CD1c-positive myeloid dendritic cell (primary cell): Measurements from ENCODE around the gene APBB2.
"Not testable (repeated sequence)": the region's sequence is repeated elsewhere in the genome, so short reads cannot be mapped to it uniquely, and the experiment has no call there.

Source experiments
- DNase-seq: peaks from one replicate; pipeline ENCODE4 v3.0.0-alpha.2; 2016; ENCODE audit errors: extremely low spot score

The APBB2 gene

DNA sequence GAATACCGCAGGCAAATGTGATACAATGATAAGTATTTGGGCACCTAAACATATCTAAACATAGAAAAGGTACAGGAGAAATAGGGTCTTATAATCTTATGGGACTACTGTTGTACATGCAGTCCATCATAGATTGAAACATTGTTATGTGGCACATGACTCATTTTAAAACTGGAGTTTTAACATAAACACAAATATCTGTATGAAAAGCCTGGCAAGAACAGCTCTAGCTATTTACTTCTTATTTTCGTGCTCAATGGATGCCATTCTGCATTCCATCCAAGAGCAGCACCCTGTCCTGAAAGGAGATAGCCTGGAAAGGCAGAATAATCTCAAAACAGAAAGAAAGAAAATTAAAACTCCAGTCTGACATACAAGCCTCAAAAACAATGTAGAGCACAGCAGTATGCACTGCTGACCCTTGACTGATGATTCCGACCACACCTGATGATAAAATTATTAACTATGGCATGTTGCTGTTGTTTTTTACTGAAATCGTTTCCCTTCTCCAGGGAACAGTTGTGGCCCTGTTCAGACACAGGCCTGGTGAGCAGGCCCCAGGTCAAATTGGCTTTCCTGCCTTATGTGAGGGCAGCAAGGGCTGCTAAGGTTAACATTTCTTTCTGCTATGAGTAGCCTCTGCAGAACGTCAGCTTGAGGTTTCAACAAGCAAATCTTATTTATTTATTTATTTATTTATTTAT is 152.7 kb downstream of the APBB2 start:
- DNase-seq: no peak

DNA sequence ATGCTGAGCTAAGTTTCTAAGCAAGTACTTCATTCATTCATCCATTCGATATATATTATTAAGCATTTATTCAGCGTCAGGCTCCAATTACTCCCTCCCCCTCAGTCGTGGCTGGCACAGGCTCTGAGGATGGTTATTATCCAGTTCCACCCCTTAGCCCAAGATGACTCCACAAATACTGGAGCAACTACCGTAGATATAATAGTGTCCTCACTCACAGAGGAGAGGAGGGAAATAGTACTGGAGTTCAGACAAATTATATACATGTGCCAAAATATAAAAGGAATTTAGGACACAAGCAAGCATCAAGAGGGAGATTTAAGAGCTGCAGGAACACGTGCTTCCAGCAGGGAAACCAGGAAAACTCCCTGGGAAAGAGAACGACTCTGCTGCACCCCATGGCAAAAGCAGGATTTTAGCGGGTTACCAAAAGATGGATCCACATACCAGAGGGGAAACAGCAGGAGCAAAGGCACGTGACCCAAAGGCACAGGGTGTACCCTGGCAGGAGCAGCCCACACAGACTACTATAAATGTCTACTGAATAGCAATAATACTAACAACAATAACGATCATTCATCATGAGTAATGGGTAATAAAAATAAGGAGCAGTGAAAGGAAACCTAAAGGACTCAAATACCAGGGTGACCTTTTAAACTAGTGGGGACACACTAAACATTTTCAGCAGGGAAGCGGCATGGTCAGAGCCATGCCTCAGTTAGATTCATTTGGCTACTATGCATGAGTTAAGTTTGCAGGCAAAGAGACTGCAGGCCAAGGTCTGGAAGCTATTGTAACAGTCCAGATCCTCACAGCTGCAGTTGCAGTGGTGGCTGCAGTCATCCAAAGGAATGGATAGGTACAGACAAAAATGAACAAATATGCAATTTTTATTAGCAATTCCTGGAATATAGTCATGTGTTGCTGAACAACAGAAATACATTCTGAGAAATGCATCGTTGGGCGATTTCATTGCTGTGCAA is 153.7 kb downstream of the APBB2 start:
- DNase-seq: no peak

DNA sequence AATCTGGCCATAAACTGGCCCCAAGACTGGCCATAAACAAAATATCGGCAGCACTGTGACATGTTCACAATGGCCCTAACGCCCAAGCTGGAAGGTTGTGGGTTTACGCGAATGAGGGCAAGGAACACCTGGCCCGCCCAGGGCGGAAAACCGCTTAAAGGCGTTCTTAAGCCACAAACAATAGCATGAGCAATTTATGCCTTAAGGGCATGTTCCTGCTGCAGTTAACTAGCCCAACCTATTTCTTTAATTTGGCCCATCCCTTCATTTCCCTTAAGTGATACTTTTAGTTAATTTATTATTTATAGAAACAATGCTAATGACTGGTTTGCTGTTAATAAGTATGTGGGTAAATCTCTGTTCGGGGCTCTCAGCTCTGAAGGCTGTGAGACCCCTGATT is 154.9 kb downstream of the APBB2 start:
- not testable (repeated sequence) for DNase-seq

DNA sequence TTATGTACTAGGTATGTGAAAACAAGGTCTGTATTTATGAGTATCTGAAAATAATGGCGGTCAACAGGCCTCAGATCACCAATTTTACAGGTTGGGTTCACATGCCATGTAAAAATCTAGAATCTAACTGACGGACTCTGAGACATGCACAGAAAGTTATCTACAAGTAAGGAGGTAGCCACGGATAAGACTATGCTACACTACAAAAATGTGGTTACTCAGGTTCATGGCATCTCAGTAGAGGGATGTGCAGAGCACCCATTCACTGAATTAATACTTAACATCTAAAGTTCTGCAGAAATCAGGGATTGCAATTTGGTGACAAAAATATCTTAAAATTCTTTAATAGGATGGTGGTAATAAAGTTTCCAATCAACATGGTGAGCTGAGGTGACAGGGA is 155.9 kb downstream of the APBB2 start:
- DNase-seq: no peak

DNA sequence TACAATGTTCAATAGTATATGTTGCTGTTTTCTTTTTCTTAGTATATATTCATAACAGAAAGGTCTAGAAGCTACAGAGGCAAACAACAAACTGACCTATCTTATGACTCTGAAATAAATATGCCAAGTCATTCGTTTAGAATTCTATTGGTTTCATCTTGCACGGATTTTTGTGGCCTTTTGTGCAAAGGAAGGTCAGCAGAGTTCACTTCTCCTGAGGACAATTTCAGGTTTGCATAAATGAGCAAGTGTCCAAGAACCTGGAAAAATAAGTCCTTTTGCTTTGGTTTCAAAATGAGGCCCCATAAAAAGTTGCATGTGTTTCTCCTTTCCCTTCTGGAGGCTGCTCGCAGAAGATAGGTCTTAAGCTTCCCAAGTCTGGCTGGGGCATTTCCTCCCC is 156.9 kb downstream of the APBB2 start:
- no peak for DNase-seq

DNA sequence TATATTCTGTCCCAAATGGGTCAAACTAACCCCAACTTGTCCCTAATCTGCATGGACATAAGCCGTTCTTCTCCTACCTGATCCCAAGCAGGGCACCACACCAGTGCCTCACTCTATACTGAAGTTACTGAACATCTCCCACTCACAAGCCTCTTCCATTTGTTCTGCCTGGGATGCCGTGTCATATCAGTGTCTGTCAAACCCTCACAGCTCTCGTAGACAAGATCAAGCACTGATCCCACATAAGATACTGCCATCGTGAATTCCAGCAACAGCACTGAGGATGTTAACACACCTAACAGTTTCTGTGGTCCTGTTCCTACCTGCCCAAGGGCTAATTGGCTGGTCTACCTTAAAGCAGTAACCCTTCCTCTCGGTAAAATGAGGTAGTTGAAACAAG is 162.1 kb downstream of the APBB2 start:
- DNase-seq: no peak

DNA sequence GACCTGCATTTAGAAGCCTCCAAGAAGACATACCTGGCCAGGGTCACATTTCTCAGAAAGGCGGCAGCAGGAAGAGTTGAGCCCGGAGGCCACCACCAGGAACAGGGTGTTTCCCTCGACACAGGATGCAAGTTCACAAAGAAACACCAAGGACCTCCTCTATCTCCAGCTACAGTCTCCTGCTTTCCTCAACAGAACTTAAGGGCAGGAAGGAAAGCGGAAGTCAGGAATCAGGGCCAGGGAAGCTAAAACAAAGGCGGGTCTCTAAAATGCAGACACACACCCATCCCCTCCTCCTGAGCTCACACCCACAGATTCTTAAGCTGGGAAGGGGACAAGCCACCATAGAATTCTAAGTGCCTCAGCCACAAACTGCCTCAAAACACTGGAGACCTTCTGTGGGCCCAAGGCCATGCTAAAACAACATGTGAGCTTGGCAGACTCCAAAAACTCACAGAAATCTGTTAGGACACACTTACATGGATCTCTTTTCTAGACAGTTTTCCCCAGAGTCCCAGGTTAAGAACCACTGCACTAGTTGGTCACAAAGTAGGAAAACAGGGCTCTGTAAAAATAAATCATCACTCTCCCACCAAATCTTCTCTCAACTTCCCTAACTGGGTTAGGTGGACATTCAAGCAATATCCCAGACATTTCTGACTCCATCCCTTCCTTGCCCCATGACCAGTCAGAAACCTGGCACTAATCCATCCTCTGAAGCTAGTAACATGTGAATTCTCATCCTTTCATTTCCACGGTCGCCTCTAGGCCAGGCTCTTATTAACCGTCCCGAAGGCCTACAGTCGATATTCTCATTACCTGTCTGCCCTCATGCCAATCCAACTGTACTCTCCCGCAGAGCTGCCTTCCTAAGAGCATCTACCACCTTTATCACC is 163.2 kb downstream of the APBB2 start:
- DNase-seq: no peak

DNA sequence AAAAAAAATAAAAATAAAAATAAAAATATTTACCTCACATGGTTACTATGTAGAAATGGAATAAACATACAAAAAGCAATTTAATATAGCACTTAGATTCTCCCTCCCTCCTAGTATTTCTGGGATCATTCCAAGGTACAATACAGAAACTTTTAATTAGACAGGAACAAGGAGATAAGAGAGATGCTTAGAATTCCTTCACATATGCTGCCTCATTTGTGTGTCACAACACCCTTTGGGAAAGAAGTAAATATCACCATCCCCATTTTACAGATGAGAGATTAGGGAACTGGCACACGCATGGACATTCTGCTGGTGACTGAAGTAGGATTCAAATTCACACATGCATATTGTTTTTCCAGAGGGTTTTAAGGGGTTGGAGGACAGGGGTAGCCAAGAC is 164.2 kb downstream of the APBB2 start:
- DNase-seq: no peak

DNA sequence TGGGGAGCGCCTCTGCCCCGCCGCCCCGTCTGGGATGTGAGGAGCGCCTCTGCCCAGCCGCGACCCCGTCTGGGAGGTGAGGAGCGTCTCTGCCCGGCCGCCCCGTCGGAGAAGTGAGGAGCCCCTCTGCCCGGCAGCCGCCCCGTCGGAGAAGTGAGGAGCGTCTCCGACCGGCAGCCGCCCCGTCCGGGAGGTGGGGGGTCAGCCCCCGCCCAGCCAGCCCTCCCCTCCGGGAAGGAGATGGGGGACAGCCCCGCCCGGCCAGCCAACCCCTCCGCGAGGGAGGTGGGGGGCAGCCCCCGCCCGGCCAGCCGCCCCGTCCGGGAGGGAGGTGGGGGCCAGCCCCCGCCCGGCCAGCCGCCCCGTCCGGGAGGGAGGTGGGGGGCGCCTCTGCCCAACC is 165.2 kb downstream of the APBB2 start:
- DNase-seq: not testable (repeated sequence)

DNA sequence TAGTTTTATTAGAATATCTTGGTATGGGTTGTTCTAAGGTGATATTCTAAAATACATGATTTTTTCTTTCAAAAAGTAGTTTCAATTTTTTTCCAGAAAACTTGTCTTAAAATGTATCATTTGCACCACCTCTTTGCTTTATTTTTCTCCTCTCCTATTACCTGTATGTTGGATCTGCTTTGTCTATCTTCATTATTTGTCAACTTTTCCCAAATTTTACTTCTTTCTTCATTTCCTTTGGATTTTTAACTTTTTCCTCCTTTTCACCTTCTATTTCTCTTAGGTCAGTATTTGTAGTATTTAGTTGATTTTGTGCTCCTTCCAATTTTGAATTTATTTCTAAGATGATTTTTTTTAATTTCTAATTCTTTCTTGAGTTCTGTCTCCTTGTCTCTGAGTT is 169.6 kb downstream of the APBB2 start:
- no peak for DNase-seq

DNA sequence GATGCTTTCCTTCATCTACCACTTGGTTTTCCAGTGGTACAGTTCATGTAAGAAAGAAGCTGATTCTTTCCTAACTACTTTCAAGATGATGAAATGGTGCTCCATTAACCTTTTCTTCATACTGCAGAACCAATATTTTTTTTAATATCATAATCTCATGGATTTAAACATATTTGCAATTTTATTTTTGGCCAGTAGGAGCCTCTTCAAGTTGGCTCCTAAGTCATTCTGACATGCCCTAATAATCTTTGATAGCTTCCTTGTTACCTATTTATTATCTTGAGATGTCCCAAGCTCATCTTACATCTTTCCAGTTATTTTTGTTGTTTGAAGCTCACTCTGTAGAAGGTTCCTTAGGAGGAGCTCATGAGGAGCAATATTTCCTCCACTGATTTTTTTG is 170.2 kb downstream of the APBB2 start:
- DNase-seq: no peak

DNA sequence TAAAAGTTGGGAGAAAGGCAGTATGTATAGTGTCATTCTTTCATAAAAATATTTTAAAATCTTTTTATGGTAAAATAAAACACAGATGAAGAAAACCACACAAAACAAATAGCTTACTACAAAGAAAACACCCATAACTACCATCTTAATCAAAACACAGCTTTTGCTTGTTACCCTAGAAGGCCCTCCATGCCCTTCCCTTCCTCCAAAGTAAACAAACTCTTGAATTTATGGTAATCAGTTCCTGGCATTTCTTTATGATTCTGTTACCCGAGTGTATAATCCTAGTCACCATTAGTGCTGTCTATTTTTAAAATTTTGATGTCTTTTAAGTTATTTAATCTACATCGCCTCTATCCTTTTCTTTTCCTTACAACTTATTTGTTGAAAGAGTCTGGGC is 170.9 kb downstream of the APBB2 start:
- no peak for DNase-seq

DNA sequence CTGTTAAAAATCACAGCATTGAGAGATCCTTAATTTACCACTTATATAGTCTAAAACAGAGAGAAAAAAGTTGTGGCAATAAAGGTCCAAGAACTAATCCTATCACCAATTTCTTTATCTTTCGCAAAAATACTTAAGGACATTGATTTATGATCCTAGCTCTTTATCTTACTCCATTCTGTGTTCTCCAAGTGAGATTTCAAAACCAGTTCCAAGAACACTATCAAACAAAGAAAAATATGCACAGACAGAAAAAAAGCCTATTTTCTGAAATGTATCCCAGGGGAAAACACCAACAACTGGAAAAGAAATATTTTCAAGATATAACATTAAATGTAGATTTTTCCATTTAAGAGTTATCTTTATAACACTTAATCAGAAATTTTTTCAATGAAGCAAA is 172.8 kb downstream of the APBB2 start:
- DNase-seq: no peak

DNA sequence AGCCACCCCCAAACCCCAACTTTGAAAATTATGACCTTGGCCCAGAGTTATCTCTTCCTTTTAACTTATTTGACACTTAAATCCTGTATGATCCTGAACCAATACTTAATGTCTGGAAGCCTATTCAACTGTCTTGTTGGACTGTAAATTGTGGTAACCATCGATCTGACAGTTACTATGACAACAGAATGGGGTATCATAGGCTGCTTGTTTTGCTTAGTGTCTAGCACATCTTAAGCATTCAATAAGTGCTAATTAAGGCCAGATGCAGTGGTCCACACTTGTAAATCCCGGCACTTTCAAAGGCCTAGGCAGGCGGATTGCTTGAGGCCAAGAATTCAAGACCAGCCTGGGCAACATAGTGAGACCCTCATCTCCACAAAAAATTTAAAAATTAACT is 175.0 kb downstream of the APBB2 start:
- DNase-seq: no peak

DNA sequence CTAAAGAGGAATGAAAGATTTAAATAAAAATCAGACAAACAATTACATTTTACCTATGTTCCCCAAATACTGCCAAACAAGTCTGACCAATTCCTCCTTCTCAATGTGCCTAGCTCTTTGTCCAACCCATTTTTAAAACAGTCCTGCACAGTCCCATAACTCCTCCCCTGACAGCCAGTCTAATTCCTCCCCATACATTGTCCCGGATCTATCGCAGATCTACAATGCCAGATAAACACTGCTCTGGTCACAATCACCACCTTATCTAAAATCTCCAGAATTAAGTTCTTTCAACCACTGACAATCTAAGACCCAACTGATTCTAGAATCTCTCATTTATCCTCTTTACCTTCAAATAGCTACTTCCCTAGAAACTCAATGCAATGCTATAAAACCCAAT is 176.0 kb downstream of the APBB2 start:
- no peak for DNase-seq

DNA sequence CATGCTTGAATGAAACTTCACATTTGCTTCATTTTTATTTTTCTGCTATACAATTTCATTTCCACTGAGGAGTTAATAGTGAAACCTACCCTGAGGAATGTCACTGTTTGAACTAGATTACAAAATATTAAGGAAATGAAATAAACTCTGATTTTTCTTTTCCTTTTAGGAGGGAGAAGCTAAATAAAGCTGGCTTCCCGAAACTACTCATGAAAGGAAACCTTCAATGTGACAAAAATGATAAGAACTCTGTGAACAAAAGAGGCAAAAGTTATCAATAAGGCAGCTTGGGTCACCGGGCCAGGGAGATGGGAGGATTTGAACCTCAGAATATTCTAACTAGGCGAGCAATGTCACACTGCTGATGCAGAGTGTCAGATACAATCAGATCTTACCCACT is 185.2 kb downstream of the APBB2 start:
- DNase-seq: no peak

DNA sequence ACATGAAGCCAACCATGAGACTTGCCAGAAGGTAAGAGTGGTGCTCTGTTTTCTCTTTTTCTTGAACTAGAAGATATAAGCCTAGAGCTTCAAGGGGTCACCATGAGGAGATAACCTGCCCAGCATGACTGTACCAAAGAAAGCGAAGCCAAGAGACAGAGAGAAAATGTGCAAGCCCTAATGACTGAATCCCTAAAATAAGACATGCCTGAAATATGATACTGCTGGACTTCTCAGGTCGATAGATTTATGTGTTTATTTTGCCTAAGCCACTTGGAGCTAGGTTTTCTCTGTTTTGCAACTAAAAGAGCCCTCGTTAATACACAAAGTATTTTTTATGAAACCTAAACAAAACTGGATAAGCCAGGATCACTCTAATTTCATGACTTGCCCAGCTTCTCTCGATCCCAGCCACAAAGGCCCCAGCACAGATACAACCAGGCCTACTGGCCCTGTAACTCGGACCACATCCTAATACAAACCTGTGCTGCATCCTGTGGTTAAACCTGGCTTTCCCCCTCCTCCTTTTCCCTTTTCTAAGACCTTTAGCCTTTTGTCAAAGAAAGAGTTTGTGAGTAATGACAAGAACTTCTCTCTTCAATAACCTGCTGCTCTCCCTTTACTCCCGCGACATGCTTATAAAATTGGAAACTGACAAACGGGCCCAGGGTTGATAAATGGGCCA is 185.8 kb downstream of the APBB2 start:
- DNase-seq: no peak

DNA sequence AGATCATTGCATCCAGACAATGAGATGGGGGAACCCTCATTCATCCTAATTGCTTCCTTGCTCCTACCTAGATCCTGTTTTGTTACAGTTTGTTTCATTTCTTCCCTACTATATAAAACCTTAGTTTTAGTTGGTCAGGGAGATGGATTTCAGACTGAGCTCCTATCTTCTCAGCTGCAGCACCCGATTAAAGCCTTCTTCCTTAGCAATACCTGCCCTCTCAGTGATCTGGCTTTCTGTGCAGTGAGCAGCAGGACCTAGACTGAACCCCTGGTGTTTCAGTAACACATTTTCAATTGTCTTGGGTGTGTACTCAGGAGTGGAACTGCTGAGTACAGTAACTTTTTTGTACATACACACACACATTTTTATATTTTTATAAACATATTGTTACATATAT is 187.4 kb downstream of the APBB2 start:
- DNase-seq: no peak

DNA sequence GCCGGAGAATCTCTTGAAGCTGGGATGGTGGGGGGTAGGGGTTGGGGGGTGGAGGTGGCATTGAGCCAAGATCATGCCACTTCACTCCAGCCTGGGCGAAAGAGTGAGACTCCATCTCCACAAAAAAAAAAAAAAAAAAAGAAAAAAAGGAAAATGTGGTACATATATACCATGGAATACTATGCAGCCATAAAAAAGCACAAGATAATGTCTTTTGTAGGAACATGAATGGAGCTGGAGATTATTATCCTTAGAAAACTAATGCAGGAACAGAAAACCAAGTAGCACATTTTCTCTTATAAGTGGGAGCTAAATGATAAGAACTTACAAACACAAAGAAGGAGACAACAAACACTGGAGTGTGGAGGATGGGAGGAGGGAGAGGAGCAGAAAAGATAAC is 188.5 kb downstream of the APBB2 start:
- DNase-seq: no peak

DNA sequence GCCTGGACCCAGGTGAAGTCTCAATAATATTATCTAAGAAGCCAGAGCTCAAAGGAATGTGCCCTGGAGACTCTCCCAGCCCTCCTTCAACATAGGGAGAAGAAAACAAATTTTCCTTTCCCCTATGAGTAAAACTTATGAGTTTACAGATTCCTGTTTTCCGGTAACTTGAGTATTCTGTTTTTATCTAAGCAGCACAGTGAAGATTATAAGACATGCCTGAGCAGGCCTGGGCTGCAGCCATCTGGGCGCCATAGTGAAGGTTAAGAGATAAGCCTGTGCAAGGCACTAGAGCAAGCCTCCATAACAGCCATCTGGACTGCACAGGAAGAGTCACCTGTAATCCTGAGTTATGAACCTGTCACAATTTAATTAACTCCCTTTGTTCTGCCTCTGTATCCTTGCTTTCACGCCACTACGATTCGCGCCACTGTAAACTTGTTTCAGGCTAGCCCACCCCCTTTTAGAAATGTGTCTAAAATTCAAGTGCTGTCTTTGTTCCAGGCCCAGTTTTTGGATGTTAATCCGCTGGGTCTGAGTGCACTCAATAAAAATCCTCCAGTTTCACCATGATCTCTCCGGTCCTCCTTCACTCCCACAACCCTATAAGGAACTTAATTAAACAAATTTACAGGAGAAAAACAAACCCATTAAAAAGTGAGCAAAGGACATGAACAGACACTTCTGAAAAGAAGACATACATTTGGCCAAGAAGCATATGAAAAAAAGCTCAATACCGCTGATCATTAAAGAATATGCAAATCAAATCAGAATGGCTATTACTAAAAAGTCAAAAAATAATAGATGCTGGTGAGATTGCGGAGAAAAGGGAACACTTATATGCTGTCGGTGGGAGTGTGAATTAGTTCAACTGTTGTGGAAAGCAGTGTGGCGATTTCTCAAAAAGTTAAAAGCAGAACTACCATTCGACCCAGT is 189.5 kb downstream of the APBB2 start:
- no peak for DNase-seq
